ENCODE data around the gene BSX. TPM values are rescaled to one million over a fixed set of nuclear protein-coding genes. Genes with fewer than 3 reads are reported as not detected.

BSX gene
- total and polyA plus RNA-seq, 2 donors (not counting 1 experiment from before 2014, with no cell fraction given): not detected

- DNase-seq: no peak
- H3K36me3 ChIP-seq (replicated peaks in 1 of 2; ENCODE audit: control extremely low read depth in 1 of 2, control insufficient read depth in 1 of 2, extremely low read depth in 1 of 2, insufficient read depth in 2 of 2, low read length in 1 of 2): no peaks in the 10 kb centered on the region
- no peak overlapping the region for H2AFZ ChIP-seq (ENCODE audit: insufficient read depth, low read depth, low read length, poor library complexity, severe bottlenecking)
- H3K79me2 ChIP-seq (ENCODE audit: control insufficient read depth, insufficient read depth, low read length): no peaks in the 10 kb centered on the region
- 91% methylated on average over 3 of the region's 4 CpGs for WGBS (ENCODE audit: insufficient coverage)
- Mint-ChIP-seq H3K4me3 (no peak overlapping the region), H3K27ac (no peak overlapping the region), H3K9me3 (ENCODE audit: insufficient read depth) (no peaks in the 10 kb centered on the region), H3K27me3 (peaks cover 14% of the 10 kb centered on the region), H3K4me1 (no peaks in the 10 kb centered on the region)
- intact Hi-C loops (cut with micrococcal nuclease): no loop called here
- ATAC-seq (ENCODE audit: low read depth): no peak
- no peak overlapping the region for H3K4me3 ChIP-seq (ENCODE audit: control extremely low read depth in 1 of 5, extremely low read depth in 1 of 5, insufficient read depth in 1 of 5, low read depth in 2 of 5, low read length in 4 of 5)
- ChIA-PET POLR2A (no interaction called here), CTCF (interaction anchor here (0.5 to 1.3 kb wide), 2 partner anchors 9 to 44 kb away, joined by 3 to 5 read pairs; no protein-coding TSS in a partner anchor)
- no peaks in the 10 kb centered on the region for H4K20me1 ChIP-seq (ENCODE audit: control insufficient read depth, insufficient read depth, low read length, poor library complexity, severe bottlenecking)
- no peak overlapping the region for H3K27ac ChIP-seq (ENCODE audit: low read length in 2 of 2)
- no peaks in the 10 kb centered on the region for H3K9me3 ChIP-seq (ENCODE audit: control extremely low read depth in 1 of 3, control insufficient read depth in 2 of 3, insufficient read depth in 1 of 3, low read length in 2 of 3)
- H3K9ac ChIP-seq (ENCODE audit: low read length): no peak overlapping the region
- H3K27me3 ChIP-seq (replicated peaks in 1 of 4; ENCODE audit: control extremely low read depth in 1 of 4, control insufficient read depth in 3 of 4, insufficient read depth in 4 of 4, low read length in 3 of 4): peaks cover 0 to 7% (median 0%) of the 10 kb centered on the region in 4 experiments
- H3K4me1 ChIP-seq (ENCODE audit: control insufficient read depth in 2 of 2, insufficient read depth in 2 of 2, low read length in 2 of 2): no peaks in the 10 kb centered on the region
- TF ChIP-seq EZH2 (IDR thresholded peaks at IDR 0.05; ENCODE audit: borderline replicate concordance, insufficient read depth, low read depth, low read length, poor library complexity, severe bottlenecking) (no peak), CTCF (IDR thresholded peaks at IDR 0.05) (no peak)
- no peak overlapping the region for H3K4me2 ChIP-seq (replicated peaks; ENCODE audit: low read depth, low read length, poor library complexity, severe bottlenecking)
Measured at GRCh38 chr11:123011510-123011909, 29.9 kb upstream of the BSX start.

DNA sequence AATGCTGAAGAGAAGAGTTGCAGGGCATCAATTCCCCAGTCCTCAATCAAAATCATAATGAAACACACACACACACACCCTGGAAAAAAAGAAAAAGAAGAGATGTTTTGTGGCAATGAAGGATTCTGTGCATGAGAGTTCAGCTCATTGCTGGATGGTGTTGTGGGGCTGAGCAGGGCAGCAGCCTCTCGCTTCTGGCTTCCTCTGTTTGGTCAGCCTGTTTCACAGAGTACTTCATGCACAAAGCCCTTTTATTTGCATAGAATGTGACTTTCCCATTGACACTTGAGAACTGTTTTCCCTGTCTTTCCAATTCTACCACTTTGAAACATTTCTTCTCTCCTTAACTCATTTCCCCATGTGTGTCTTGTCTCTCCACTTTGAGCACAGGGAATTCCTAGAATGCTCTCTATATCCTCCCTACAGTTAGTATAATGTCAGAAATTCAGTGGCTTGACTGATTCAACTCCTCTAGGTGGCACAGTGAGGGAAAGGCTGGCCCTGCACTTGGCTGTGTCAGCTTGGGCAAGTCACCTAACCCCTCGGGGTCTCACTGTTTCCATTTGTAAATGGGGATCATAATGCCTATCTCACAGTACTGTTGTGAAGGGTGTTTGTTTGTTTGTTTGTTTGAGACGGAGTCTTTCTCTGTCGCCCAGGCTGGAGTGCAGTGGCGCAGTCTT, 25.4 kb upstream of the BSX start:
- POLR2A ChIA-PET: no interaction called here
- Histone ChIP-seq H3K79me2 (ENCODE audit: control insufficient read depth, insufficient read depth, low read length) (no peaks in the 10 kb centered on the region), H4K20me1 (ENCODE audit: control insufficient read depth, insufficient read depth, low read length, poor library complexity, severe bottlenecking) (no peaks in the 10 kb centered on the region), H3K4me3 (ENCODE audit: control extremely low read depth in 1 of 5, extremely low read depth in 1 of 5, insufficient read depth in 1 of 5, low read depth in 2 of 5, low read length in 4 of 5) (no peak overlapping the region), H3K4me1 (ENCODE audit: control insufficient read depth in 2 of 2, insufficient read depth in 2 of 2, low read length in 2 of 2) (no peaks in the 10 kb centered on the region), H3K27ac (ENCODE audit: low read length in 2 of 2) (no peak overlapping the region), H3K36me3 (replicated peaks in 1 of 2; ENCODE audit: control extremely low read depth in 1 of 2, control insufficient read depth in 1 of 2, extremely low read depth in 1 of 2, insufficient read depth in 2 of 2, low read length in 1 of 2) (no peaks in the 10 kb centered on the region), H3K9me3 (ENCODE audit: control extremely low read depth in 1 of 3, control insufficient read depth in 2 of 3, insufficient read depth in 1 of 3, low read length in 2 of 3) (no peaks in the 10 kb centered on the region), H3K4me2 (replicated peaks; ENCODE audit: low read depth, low read length, poor library complexity, severe bottlenecking) (no peak overlapping the region), H2AFZ (ENCODE audit: insufficient read depth, low read depth, low read length, poor library complexity, severe bottlenecking) (no peak overlapping the region), H3K9ac (ENCODE audit: low read length) (no peak overlapping the region), H3K27me3 (replicated peaks in 1 of 4; ENCODE audit: control extremely low read depth in 1 of 4, control insufficient read depth in 3 of 4, insufficient read depth in 4 of 4, low read length in 3 of 4) (peaks cover 0 to 3% (median 0%) of the 10 kb centered on the region in 4 experiments)
- Mint-ChIP-seq H3K27me3 (peaks cover 8% of the 10 kb centered on the region), H3K4me3 (no peak overlapping the region), H3K9me3 (ENCODE audit: insufficient read depth) (no peaks in the 10 kb centered on the region), H3K4me1 (no peaks in the 10 kb centered on the region), H3K27ac (no peak overlapping the region)
- CTCF ChIA-PET: no interaction called here
- intact Hi-C loops (cut with micrococcal nuclease): no loop called here
- WGBS (ENCODE audit: insufficient coverage): 86% methylated on average over 4 of the region's 5 CpGs
- TF ChIP-seq CTCF (IDR thresholded peaks at IDR 0.05) (no peak), EZH2 (IDR thresholded peaks at IDR 0.05; ENCODE audit: borderline replicate concordance, insufficient read depth, low read depth, low read length, poor library complexity, severe bottlenecking) (no peak)
- ATAC-seq (ENCODE audit: low read depth) (no peak), DNase-seq (no peak)
